ENCODE results near the gene LYZL2. TPM values are rescaled to one million over a fixed set of nuclear protein-coding genes. Genes with fewer than 3 reads are reported as not detected.
A peak's percentile ranks its signal among the peaks of the same experiment; 100 is the strongest.

The LYZL2 gene
- total and polyA plus RNA-seq, 2 of the 8 experiments (the other 6 are each of a cell fraction or from before 2014, with no cell fraction given), result not detected

- Histone ChIP-seq H3K9me3 (ENCODE audit: insufficient read depth in 2 of 2, low read depth in 1 of 2, low read length in 1 of 2) (no peaks in the 10 kb centered on the region), H3K27ac (ENCODE audit: low read depth, low read length) (no peak overlapping the region), H4K20me1 (replicated peaks in 1 of 2; ENCODE audit: control insufficient read depth in 1 of 2, insufficient read depth in 2 of 2, low read length in 2 of 2) (no peaks in the 10 kb centered on the region), H3K36me3 (ENCODE audit: control insufficient read depth in 2 of 4, insufficient read depth in 4 of 4, low read length in 3 of 4) (no peaks in the 10 kb centered on the region), H3K18ac (ENCODE audit: extremely low read depth, low read length) (no peak overlapping the region), H2BK15ac (ENCODE audit: low read length) (no peak overlapping the region), H3K23ac (ENCODE audit: insufficient read length) (no peak overlapping the region), H3K4ac (replicated peaks; ENCODE audit: insufficient read length, low read depth, low read length) (no peak overlapping the region), H4K91ac (replicated peaks; ENCODE audit: insufficient read length, low read length) (no peak overlapping the region), H2AFZ (ENCODE audit: low read length) (no peak overlapping the region), H2BK5ac (ENCODE audit: low read depth, low read length) (no peak overlapping the region), H3K79me2 (ENCODE audit: control insufficient read depth in 1 of 2, insufficient read depth in 2 of 2, low read length in 2 of 2) (no peaks in the 10 kb centered on the region), H3K27me3 (replicated peaks in 1 of 4; ENCODE audit: control insufficient read depth in 3 of 4, extremely low read depth in 1 of 4, insufficient read depth in 3 of 4, low read length in 3 of 4) (0 out of 7 replicates have a peak, but pooled peaks cover 0 to 2% (median 0%) of the 10 kb centered on the region in 4 experiments), H3K14ac (ENCODE audit: insufficient read length) (no peak overlapping the region), H2BK12ac (ENCODE audit: low read depth, low read length) (no peak overlapping the region), H3K23me2 (ENCODE audit: low read depth, low read length) (no peaks in the 10 kb centered on the region), H3K4me3 (ENCODE audit: extremely low read depth in 1 of 4, insufficient read depth in 2 of 4, low read depth in 3 of 4, low read length in 4 of 4) (no peak overlapping the region), H4K5ac (ENCODE audit: insufficient read length, low read depth, low read length) (no peak overlapping the region), H3K79me1 (ENCODE audit: low read depth, low read length) (no peaks in the 10 kb centered on the region), H3K9ac (replicated peaks in 1 of 4; ENCODE audit: extremely low read depth in 1 of 4, low read depth in 3 of 4, low read length in 3 of 4) (no peak overlapping the region), H3K56ac (replicated peaks; ENCODE audit: insufficient read length, low read depth, low read length) (no peak overlapping the region), H2AK5ac (ENCODE audit: low read depth, low read length) (no peak overlapping the region), H3K4me1 (replicated peaks in 1 of 4; ENCODE audit: control insufficient read depth in 3 of 4, insufficient read depth in 4 of 4, low read length in 3 of 4) (no peaks in the 10 kb centered on the region), H3K4me2 (ENCODE audit: insufficient read depth in 1 of 2, low read depth in 2 of 2, low read length in 2 of 2) (no peak overlapping the region), H2BK120ac (replicated peaks; ENCODE audit: low read depth, low read length) (no peak overlapping the region), H2BK20ac (ENCODE audit: low read length) (no peak overlapping the region), H4K8ac (ENCODE audit: extremely low read depth, insufficient read depth, low read length) (no peak overlapping the region)
- FAIRE-seq (no peak), DNase-seq (ENCODE audit: low read depth in 1 of 2, low spot score in 2 of 2) (no peak)
- POLR2A ChIA-PET (ENCODE audit: partially characterized antibody), result interaction anchor here (1.0 to 1.4 kb wide), 2 partner anchors 18 to 27 kb away, joined by 5 read pairs; no protein-coding TSS in a partner anchor
- CTCF ChIA-PET (ENCODE audit: partially characterized antibody), result interaction anchor here (0.9 to 5.4 kb wide), 23 partner anchors 10 to 559 kb away, joined by 3 to 38 read pairs (median 8); no protein-coding TSS in a partner anchor
- 0 out of 2 replicates have a peak, but pooled peaks have one; percentile 19 for TF ChIP-seq KDM1A (IDR thresholded peaks at IDR 0.05; ENCODE audit: borderline replicate concordance, low read length)
- no peak for TF ChIP-seq TAF1 (IDR thresholded peaks at IDR 0.05; ENCODE audit: low read depth, low read length)
- WGBS, 2 experiments (ENCODE audit: extremely low coverage in 1 of 2, insufficient coverage in 1 of 2, insufficient read length in 1 of 2, insufficient replicate concordance in 2 of 2, low coverage in 1 of 2, low lambda C conversion rate in 2 of 2, missing lambda C conversion rate in 1 of 2), result 88% methylated on average over 5 of the region's 5 CpGs; no CpG with 5 or more reads in 1 of the 2 experiments
These were observed 48.9 kb downstream of the LYZL2 start for GRCh38 chr10:30580676-30581075.
